ENCODE data around the gene TRPM3.

DNA sequence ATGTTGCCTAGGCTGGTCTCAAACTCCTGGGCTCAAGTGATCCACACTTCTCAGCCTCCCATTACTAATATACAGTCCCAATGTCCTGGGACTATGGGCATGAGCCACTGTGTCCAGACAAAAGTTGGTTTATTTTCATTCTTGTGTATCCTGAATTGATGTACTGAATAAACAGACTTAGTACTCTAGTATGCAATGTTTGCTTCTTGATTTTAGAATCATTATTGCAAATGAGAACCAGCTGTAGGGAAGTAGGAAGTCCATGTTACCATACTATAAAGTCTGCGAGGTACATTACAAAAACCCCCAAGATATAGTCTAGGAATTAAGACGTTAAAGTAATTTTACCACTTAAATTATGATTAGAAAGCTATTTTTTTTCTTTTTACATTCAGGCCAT, 372.4 kb downstream of the TRPM3 start:
- TF ChIP-seq ISL1 (CRISPR knock-in tag; IDR thresholded peaks at IDR 0.05) (no peak), PPARA (CRISPR knock-in tag; IDR thresholded peaks at IDR 0.05; ENCODE audit: borderline replicate concordance) (no peak), ZNF565 (CRISPR knock-in tag; conservative IDR thresholded peaks at IDR 0.05; ENCODE audit: low read depth) (no peak), TCF4 (CRISPR knock-in tag; IDR thresholded peaks at IDR 0.05; ENCODE audit: borderline replicate concordance) (no peak), TOX (CRISPR knock-in tag; IDR thresholded peaks at IDR 0.05; ENCODE audit: borderline replicate concordance) (no peak)
- TF ChIP-seq, protein P1, sequence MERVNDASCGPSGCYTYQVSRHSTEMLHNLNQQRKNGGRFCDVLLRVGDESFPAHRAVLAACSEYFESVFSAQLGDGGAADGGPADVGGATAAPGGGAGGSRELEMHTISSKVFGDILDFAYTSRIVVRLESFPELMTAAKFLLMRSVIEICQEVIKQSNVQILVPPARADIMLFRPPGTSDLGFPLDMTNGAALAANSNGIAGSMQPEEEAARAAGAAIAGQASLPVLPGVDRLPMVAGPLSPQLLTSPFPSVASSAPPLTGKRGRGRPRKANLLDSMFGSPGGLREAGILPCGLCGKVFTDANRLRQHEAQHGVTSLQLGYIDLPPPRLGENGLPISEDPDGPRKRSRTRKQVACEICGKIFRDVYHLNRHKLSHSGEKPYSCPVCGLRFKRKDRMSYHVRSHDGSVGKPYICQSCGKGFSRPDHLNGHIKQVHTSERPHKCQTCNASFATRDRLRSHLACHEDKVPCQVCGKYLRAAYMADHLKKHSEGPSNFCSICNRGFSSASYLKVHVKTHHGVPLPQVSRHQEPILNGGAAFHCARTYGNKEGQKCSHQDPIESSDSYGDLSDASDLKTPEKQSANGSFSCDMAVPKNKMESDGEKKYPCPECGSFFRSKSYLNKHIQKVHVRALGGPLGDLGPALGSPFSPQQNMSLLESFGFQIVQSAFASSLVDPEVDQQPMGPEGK (CRISPR knock-in tag; IDR thresholded peaks at IDR 0.05; ENCODE audit: borderline replicate concordance) = no peak
- TF ChIP-seq, protein P2, sequence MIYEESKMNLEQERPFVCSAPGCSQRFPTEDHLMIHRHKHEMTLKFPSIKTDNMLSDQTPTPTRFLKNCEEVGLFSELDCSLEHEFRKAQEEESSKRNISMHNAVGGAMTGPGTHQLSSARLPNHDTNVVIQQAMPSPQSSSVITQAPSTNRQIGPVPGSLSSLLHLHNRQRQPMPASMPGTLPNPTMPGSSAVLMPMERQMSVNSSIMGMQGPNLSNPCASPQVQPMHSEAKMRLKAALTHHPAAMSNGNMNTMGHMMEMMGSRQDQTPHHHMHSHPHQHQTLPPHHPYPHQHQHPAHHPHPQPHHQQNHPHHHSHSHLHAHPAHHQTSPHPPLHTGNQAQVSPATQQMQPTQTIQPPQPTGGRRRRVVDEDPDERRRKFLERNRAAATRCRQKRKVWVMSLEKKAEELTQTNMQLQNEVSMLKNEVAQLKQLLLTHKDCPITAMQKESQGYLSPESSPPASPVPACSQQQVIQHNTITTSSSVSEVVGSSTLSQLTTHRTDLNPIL (CRISPR knock-in tag; IDR thresholded peaks at IDR 0.05; ENCODE audit: low read depth) = no peak

Measured in SK-N-SH treated with all-trans-retinoic acid at 6 μM for 48 hours (cell line).